ENCODE measurements around the gene TMEM259.

Gene TMEM259

GRCh38 chr19:1055886-1056620, 35.1 kb upstream of the TMEM259 start:
- DNase-seq: no peak

GRCh38 chr19:1055028-1055425, 34.1 kb upstream of the TMEM259 start:
- DNase-seq: no peak

GRCh38 chr19:1054102-1055027, 33.4 kb upstream of the TMEM259 start:
- DNase-seq: no peak

GRCh38 chr19:1053176-1054101, 32.5 kb upstream of the TMEM259 start:
- DNase-seq: no peak

- no peak for DNase-seq
Observed at GRCh38 chr19:1052349-1052975, 31.5 kb upstream of the TMEM259 start.

GRCh38 chr19:1051791-1052190, 30.9 kb upstream of the TMEM259 start:
- DNase-seq: no peak

- no peak for DNase-seq
Observed at GRCh38 chr19:1050989-1051788, 30.3 kb upstream of the TMEM259 start.

GRCh38 chr19:1049800-1050199, 28.9 kb upstream of the TMEM259 start:
- peak in 1 of 51 donors; percentile 17 for DNase-seq

GRCh38 chr19:1049106-1049505, 28.2 kb upstream of the TMEM259 start:
- DNase-seq: no peak

- DNase-seq: no peak
Observed at GRCh38 chr19:1047696-1048147, 26.8 kb upstream of the TMEM259 start.

GRCh38 chr19:1046836-1047695, 26.1 kb upstream of the TMEM259 start:
- DNase-seq: no peak

GRCh38 chr19:1046117-1046626, 25.2 kb upstream of the TMEM259 start:
- no peak for DNase-seq

- no peak for DNase-seq
Observed at GRCh38 chr19:1045247-1045603, 24.3 kb upstream of the TMEM259 start.

GRCh38 chr19:1042689-1043511, 22.0 kb upstream of the TMEM259 start:
- no peak for DNase-seq

GRCh38 chr19:1041835-1042685, 21.1 kb upstream of the TMEM259 start:
- no peak for DNase-seq

- DNase-seq: no peak
Observed at GRCh38 chr19:1041272-1041834, 20.4 kb upstream of the TMEM259 start.
